D721Med (cell line): ENCODE results near the gene CYFIP1.

Experiments
- DNase-seq: peaks from one replicate; pipeline ENCODE4 v3.0.0; 2011; ENCODE audit warnings: low spot score; ENCODE audit not compliant: insufficient read length
- FAIRE-seq: peaks from 2 replicates; lab custom pipeline; 2011; peaks lifted over from hg19 to GRCh38; lab: Jason Lieb, UNC
- TF ChIP-seq, protein P1 (sequence below): IDR thresholded peaks from 2 replicates; pipeline ENCODE4 v1.5.1; 2012; ENCODE audit warnings: mild to moderate bottlenecking, control low read depth; ENCODE audit not compliant: insufficient read depth; ENCODE audit errors: missing control alignments

Gene CYFIP1

DNA sequence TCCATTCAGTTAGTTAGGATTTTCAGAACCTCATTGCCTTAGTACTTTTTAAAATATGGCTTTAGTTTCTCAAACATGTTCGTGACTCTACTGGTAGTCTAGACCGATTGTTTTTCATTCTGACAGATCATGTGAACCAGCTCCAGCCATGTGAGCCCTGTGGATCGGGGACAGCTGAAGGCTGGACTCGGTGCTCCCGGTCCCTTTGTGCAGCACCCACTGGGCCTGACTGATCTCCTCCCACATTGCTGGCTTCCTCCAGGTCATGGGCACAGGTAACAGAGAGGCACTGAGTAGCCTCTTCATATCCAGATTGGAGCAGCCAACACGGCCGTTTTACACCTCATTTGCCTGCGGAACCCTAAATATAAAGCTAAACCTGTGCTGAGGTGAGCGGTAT lies 111.2 kb downstream of the CYFIP1 start:
- TF ChIP-seq, protein P1, sequence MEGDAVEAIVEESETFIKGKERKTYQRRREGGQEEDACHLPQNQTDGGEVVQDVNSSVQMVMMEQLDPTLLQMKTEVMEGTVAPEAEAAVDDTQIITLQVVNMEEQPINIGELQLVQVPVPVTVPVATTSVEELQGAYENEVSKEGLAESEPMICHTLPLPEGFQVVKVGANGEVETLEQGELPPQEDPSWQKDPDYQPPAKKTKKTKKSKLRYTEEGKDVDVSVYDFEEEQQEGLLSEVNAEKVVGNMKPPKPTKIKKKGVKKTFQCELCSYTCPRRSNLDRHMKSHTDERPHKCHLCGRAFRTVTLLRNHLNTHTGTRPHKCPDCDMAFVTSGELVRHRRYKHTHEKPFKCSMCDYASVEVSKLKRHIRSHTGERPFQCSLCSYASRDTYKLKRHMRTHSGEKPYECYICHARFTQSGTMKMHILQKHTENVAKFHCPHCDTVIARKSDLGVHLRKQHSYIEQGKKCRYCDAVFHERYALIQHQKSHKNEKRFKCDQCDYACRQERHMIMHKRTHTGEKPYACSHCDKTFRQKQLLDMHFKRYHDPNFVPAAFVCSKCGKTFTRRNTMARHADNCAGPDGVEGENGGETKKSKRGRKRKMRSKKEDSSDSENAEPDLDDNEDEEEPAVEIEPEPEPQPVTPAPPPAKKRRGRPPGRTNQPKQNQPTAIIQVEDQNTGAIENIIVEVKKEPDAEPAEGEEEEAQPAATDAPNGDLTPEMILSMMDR, result no peak
- FAIRE-seq (no peak), DNase-seq (no peak)

DNA sequence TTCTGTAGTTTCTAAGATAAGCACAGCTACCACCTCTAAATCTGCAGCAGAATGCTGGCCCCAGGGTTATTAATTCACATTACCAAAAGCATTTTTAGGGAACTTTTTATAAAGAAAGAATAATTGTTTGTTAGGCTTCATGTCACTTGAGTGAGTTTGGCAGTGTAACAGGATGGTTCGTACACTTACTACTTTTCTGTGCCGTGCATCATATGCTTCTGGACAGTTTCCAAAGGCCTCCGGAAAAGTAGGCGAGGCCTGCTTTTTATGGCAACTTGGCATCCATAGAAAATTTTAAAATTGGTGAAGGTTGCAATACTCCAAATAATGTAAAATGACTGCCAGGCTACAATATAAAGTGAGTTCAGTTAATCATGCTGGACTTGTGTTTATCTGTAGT lies 111.7 kb downstream of the CYFIP1 start:
- FAIRE-seq, result no peak
- no peak for DNase-seq
- TF ChIP-seq, protein P1, result no peak

DNA sequence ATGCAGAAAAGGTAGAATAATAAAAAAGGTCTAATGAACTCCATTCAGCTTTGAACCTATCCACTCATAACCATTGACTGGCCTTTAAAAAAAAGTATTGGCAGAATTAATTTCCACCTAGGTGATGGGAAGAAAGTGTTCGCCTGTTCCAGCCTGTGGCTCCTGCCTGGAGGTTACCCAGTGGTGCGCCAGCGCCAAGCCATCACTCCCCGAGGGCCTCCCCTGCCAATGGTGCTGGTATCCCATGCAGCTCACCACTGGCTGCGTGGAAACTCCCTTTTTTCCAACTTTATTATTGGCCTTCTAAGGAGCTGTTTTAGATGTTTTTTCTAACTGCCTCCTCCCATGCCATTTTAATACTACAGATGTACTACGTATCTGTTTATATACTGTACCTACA lies 112.3 kb downstream of the CYFIP1 start:
- FAIRE-seq, result no peak
- DNase-seq, result no peak

DNA sequence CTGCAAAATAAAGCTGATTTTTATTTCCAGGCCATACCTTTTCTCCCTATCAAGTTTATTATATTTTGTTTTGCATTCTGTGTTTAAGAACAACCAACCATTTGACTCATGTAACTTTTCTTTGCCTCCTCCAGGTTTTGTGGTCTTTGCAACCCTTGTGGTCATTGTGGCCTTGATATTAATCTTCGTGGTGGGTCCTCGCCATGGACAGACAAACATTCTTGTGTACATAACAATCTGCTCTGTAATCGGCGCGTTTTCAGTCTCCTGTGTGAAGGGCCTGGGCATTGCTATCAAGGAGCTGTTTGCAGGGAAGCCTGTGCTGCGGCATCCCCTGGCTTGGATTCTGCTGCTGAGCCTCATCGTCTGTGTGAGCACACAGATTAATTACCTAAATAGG lies 114.1 kb downstream of the CYFIP1 start:
- DNase-seq (no peak), FAIRE-seq (no peak)
- TF ChIP-seq, protein P1, result no peak

More for the DNA sequence above, 112.3 kb downstream of the CYFIP1 start:
- TF ChIP-seq, protein P1, result no peak

DNA sequence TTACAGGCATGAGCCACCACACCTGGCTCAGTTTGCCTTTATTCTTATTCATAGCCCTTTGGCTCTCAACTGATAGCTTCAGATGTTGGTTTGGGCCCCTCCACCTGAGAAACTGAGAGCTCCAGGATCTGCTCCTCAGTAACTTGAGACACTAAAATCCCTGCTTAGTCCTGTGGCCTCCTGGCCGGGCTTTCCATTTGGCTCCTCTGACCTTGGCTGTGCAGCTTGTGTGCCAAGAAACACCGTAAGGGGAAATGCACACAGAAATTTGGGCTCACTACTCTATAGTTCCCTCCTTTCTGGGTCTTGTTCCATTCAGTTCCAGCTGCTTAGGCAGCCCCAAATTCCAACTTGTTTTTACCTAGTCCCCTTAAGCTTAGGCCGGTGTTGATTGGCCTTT lies 116.8 kb downstream of the CYFIP1 start:
- FAIRE-seq (no peak), DNase-seq (no peak)
- TF ChIP-seq, protein P1, result no peak

DNA sequence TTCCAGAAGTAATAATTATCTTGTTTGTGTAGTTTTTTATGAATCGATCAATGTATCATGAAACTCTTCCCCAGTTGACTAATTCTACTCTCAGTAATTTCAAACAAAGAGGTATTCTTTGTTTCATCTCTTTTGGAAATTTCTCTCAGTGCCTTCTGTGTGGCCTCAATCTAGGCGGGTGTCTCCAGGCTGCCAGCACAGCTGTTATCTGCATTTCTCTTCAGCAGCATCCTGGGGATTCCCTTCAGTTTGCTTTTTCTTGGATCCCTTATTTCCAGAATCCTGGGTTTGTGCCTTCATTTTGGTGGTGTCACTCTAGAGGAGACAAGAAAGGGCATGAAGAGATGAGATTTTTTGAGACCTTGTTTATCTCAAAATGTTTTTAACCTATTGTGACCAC lies 119.0 kb downstream of the CYFIP1 start:
- TF ChIP-seq, protein P1, result no peak
- FAIRE-seq (no peak), DNase-seq (no peak)

DNA sequence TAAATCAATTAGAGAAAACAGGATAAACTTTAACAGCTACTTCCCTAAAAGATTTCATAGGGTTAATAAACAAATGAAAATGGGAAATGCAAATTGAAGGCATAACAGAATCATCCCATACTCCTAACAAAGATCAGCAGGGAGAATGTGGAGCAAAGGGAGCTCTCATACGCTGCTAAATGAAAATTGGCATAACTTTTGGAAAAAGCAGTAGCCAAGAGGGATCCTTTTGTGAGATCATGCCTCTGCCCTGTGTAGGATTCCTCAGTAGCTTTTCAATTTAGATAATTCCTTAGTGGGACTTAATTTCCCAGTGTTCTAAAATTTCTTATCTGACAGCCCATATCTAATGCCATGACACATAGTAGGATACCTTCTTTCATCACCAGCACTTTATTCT lies 123.5 kb downstream of the CYFIP1 start:
- TF ChIP-seq, protein P1, result no peak
- FAIRE-seq (no peak), DNase-seq (no peak)
